ENCODE measurements around the gene PRDM16. TPM values are rescaled to one million over a fixed set of nuclear protein-coding genes. Genes with fewer than 3 reads are reported as not detected.

PRDM16 gene
- total and polyA plus RNA-seq, 2 of the 13 experiments (the other 11 are each of a cell fraction or from before 2014, with no cell fraction given), result 0.15 to 0.81 TPM

DNA sequence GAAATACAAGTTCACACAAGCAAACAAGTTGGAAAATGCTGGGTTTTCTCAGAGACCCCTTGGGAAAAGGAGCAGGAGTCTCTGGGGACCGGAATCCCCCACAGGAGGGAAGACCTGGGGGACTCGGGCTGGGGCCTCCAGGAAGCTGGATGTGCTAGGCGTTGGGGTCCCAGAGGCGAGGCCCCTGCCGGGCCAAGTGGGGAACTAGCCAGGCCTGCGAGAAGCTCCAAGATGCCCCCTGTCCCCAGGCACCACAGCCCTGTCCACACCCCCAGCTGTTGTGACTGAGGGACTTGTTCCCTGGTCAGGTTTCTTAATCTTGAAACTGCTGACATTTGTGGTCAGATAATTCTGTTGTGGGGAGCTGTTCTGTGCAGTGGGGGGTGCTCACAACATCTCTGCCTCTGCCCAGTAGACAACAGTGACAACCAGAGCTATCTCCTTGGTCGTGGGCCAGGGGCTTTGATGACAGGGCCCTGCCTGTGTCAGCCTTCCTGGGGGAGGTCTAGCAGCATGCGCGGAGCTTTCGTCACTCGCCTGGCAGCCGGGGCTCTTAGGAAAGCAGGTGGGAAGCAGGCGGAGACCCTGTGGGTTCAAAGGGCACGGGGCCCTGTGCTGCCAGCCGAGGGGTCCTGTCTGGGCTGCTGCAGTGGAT, 259.1 kb downstream of the PRDM16 start (continued):
- TF ChIP-seq ZNF496 (CRISPR knock-in tag; IDR thresholded peaks at IDR 0.05; ENCODE audit: insufficient replicate concordance) (no peak), MEIS1 (CRISPR knock-in tag; IDR thresholded peaks at IDR 0.05; ENCODE audit: borderline replicate concordance) (0 out of 2 replicates have a peak, but pooled peaks have one; percentile 11), KLF11 (CRISPR knock-in tag; IDR thresholded peaks at IDR 0.05) (no peak), ZNF501 (CRISPR knock-in tag; IDR thresholded peaks at IDR 0.05) (peak; percentile 15; the same call in 1 of the 2 replicates), HNF4A (CRISPR knock-in tag; IDR thresholded peaks at IDR 0.05) (peak; percentile 80), GATAD2A (CRISPR knock-in tag; IDR thresholded peaks at IDR 0.05) (peak; percentile 66; the same call in 1 of the 2 replicates), ZSCAN25 (CRISPR knock-in tag; IDR thresholded peaks at IDR 0.05) (0 out of 2 replicates have a peak, but pooled peaks have one; percentile 44), ZFY (CRISPR knock-in tag; IDR thresholded peaks at IDR 0.05) (0 out of 2 replicates have a peak, but pooled peaks have one; percentile 21), MTA1 (CRISPR knock-in tag; IDR thresholded peaks at IDR 0.05; ENCODE audit: borderline replicate concordance) (peak; percentile 11; the same call in 1 of the 2 replicates), SNAI1 (CRISPR knock-in tag; IDR thresholded peaks at IDR 0.05; ENCODE audit: borderline replicate concordance) (0 out of 2 replicates have a peak, but pooled peaks have one; percentile 37), ZC3H13 (CRISPR knock-in tag; IDR thresholded peaks at IDR 0.05) (no peak), MYC (CRISPR knock-in tag; IDR thresholded peaks at IDR 0.05; ENCODE audit: borderline replicate concordance) (peak; percentile 14; the same call in 1 of the 2 replicates), PHF5A (CRISPR knock-in tag; IDR thresholded peaks at IDR 0.05; ENCODE audit: low read depth, unreplicated experiment) (no peak), HOXA3 (CRISPR knock-in tag; IDR thresholded peaks at IDR 0.05) (peak; percentile 77), ZFP62 (CRISPR knock-in tag; IDR thresholded peaks at IDR 0.05) (no peak), ZNF331 (CRISPR knock-in tag; IDR thresholded peaks at IDR 0.05) (no peak), ZSCAN29 (CRISPR knock-in tag; conservative IDR thresholded peaks at IDR 0.05) (no peak), HNRNPL (IDR thresholded peaks at IDR 0.05; ENCODE audit: low read depth, low read length) (0 out of 2 replicates have a peak, but pooled peaks have one; percentile 60)
- TF ChIP-seq, protein P1, sequence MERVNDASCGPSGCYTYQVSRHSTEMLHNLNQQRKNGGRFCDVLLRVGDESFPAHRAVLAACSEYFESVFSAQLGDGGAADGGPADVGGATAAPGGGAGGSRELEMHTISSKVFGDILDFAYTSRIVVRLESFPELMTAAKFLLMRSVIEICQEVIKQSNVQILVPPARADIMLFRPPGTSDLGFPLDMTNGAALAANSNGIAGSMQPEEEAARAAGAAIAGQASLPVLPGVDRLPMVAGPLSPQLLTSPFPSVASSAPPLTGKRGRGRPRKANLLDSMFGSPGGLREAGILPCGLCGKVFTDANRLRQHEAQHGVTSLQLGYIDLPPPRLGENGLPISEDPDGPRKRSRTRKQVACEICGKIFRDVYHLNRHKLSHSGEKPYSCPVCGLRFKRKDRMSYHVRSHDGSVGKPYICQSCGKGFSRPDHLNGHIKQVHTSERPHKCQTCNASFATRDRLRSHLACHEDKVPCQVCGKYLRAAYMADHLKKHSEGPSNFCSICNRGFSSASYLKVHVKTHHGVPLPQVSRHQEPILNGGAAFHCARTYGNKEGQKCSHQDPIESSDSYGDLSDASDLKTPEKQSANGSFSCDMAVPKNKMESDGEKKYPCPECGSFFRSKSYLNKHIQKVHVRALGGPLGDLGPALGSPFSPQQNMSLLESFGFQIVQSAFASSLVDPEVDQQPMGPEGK (CRISPR knock-in tag; IDR thresholded peaks at IDR 0.05), result 0 out of 2 replicates have a peak, but pooled peaks have one; percentile 7
- TF ChIP-seq, protein P2, sequence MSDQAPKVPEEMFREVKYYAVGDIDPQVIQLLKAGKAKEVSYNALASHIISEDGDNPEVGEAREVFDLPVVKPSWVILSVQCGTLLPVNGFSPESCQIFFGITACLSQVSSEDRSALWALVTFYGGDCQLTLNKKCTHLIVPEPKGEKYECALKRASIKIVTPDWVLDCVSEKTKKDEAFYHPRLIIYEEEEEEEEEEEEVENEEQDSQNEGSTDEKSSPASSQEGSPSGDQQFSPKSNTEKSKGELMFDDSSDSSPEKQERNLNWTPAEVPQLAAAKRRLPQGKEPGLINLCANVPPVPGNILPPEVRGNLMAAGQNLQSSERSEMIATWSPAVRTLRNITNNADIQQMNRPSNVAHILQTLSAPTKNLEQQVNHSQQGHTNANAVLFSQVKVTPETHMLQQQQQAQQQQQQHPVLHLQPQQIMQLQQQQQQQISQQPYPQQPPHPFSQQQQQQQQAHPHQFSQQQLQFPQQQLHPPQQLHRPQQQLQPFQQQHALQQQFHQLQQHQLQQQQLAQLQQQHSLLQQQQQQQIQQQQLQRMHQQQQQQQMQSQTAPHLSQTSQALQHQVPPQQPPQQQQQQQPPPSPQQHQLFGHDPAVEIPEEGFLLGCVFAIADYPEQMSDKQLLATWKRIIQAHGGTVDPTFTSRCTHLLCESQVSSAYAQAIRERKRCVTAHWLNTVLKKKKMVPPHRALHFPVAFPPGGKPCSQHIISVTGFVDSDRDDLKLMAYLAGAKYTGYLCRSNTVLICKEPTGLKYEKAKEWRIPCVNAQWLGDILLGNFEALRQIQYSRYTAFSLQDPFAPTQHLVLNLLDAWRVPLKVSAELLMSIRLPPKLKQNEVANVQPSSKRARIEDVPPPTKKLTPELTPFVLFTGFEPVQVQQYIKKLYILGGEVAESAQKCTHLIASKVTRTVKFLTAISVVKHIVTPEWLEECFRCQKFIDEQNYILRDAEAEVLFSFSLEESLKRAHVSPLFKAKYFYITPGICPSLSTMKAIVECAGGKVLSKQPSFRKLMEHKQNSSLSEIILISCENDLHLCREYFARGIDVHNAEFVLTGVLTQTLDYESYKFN (CRISPR knock-in tag; conservative IDR thresholded peaks at IDR 0.05), result peak; percentile 55
- TF ChIP-seq, protein P3, sequence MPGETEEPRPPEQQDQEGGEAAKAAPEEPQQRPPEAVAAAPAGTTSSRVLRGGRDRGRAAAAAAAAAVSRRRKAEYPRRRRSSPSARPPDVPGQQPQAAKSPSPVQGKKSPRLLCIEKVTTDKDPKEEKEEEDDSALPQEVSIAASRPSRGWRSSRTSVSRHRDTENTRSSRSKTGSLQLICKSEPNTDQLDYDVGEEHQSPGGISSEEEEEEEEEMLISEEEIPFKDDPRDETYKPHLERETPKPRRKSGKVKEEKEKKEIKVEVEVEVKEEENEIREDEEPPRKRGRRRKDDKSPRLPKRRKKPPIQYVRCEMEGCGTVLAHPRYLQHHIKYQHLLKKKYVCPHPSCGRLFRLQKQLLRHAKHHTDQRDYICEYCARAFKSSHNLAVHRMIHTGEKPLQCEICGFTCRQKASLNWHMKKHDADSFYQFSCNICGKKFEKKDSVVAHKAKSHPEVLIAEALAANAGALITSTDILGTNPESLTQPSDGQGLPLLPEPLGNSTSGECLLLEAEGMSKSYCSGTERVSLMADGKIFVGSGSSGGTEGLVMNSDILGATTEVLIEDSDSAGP (CRISPR knock-in tag; IDR thresholded peaks at IDR 0.05; ENCODE audit: borderline replicate concordance), result peak; percentile 40; the same call in 1 of the 2 replicates
- TF ChIP-seq, protein P4, sequence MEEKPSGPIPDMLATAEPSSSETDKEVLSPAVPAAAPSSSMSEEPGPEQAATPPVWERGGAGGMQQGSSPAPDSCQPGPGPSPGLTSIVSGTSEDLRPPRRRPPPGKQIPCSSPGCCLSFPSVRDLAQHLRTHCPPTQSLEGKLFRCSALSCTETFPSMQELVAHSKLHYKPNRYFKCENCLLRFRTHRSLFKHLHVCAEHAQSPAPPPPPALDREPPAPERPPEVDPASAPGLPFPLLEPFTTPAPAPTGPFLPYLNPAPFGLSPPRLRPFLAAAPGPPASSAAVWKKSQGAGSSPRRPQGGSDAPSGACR (CRISPR knock-in tag; IDR thresholded peaks at IDR 0.05), result no peak
